ENCODE data around the gene PIK3CB.
"Not testable (repeated sequence)": the region's sequence is repeated elsewhere in the genome, so short reads cannot be mapped to it uniquely, and the experiment has no call there.

The PIK3CB gene

DNA sequence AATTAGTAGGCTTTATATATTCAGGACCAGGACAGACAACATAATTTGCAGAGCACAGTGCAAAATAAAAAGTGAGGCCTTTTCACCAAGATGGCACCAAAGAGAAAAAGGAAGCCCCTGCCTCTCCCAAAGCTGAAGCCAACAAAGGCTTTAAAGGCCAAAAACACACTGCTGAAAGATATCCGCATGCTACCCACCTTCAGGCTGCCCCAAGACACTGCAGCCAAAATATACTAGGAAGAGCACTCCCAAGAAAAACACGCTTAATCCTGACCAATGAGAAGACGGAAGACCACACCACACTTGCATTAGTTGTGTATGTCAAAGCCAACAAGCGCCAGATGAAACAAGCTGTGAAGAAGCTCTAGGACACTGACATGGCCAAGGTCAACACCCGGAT is 38.0 kb downstream of the PIK3CB start:
- no peak overlapping the region for H2AFZ ChIP-seq (ENCODE audit: low read length)
- no peak overlapping the region for H3K27ac ChIP-seq (ENCODE audit: low read length)
- H4K20me1 ChIP-seq (ENCODE audit: insufficient read depth, low read length), result no peaks in the 10 kb centered on the region
- no peak for TF ChIP-seq EZH2phosphoT487 (IDR thresholded peaks at IDR 0.05; ENCODE audit: low read length)
- H3F3A ChIP-seq (ENCODE audit: insufficient read depth, low read length), result peaks cover 5% of the 10 kb centered on the region; the same call in 1 of the 2 replicates
- peaks cover 3% of the 10 kb centered on the region for H3K4me1 ChIP-seq (ENCODE audit: low read length)
- no peak for DNase-seq
- H3K36me3 ChIP-seq (replicated peaks; ENCODE audit: insufficient read depth, low read length), result no peaks in the 10 kb centered on the region
- H3K4me2 ChIP-seq (ENCODE audit: low read depth, low read length), result no peak overlapping the region
- peaks cover 11% of the 10 kb centered on the region for H3K79me2 ChIP-seq (ENCODE audit: low read length)
- H3K9me2 ChIP-seq (replicated peaks; ENCODE audit: insufficient read depth, low read length), result no peaks in the 10 kb centered on the region
- no peaks in the 10 kb centered on the region for H3K9me3 ChIP-seq (replicated peaks; ENCODE audit: insufficient read depth, low read length)
- H3K27me3 ChIP-seq (replicated peaks; ENCODE audit: insufficient read depth, low read length), result no peaks in the 10 kb centered on the region
- no peak overlapping the region for H3K4me3 ChIP-seq (ENCODE audit: low read length)
- no peak overlapping the region for H3K9ac ChIP-seq (ENCODE audit: low read length)

- H3F3A ChIP-seq (ENCODE audit: insufficient read depth, low read length), result peaks cover 16% of the 10 kb centered on the region; the same call in 1 of the 2 replicates
- TF ChIP-seq EZH2phosphoT487 (IDR thresholded peaks at IDR 0.05; ENCODE audit: low read length) (no peak), EZH2 (optimal IDR thresholded peaks at IDR 0.05; ENCODE audit: low read depth, low read length) (no peak), CTCF (IDR thresholded peaks at IDR 0.05; ENCODE audit: low read length) (no peak)
- no peaks in the 10 kb centered on the region for H3K9me3 ChIP-seq (replicated peaks; ENCODE audit: insufficient read depth, low read length)
- no peak overlapping the region for H3K4me2 ChIP-seq (ENCODE audit: low read depth, low read length)
- no peaks in the 10 kb centered on the region for H3K36me3 ChIP-seq (replicated peaks; ENCODE audit: insufficient read depth, low read length)
- no peaks in the 10 kb centered on the region for H3K9me2 ChIP-seq (replicated peaks; ENCODE audit: insufficient read depth, low read length)
- no peak overlapping the region for H2AFZ ChIP-seq (ENCODE audit: low read length)
- H3K4me1 ChIP-seq (ENCODE audit: low read length), result peaks cover 7% of the 10 kb centered on the region
- no peaks in the 10 kb centered on the region for H3K27me3 ChIP-seq (replicated peaks; ENCODE audit: insufficient read depth, low read length)
- H3K4me3 ChIP-seq (ENCODE audit: low read length), result no peak overlapping the region
- peaks cover 7% of the 10 kb centered on the region; the same call in 1 of the 2 replicates for H3K79me2 ChIP-seq (ENCODE audit: low read length)
- H3K27ac ChIP-seq (ENCODE audit: low read length), result no peak overlapping the region
- H3K9ac ChIP-seq (ENCODE audit: low read length), result no peak overlapping the region
- no peaks in the 10 kb centered on the region for H4K20me1 ChIP-seq (ENCODE audit: insufficient read depth, low read length)
- DNase-seq, result no peak
Observed at GRCh38 chr3:138786788-138787271, 47.9 kb downstream of the PIK3CB start.

- no peaks in the 10 kb centered on the region for H3K9me3 ChIP-seq (replicated peaks; ENCODE audit: insufficient read depth, low read length)
- TF ChIP-seq EZH2phosphoT487 (IDR thresholded peaks at IDR 0.05; ENCODE audit: low read length) (no peak), EZH2 (optimal IDR thresholded peaks at IDR 0.05; ENCODE audit: low read depth, low read length) (no peak), CTCF (IDR thresholded peaks at IDR 0.05; ENCODE audit: low read length) (no peak)
- H3F3A ChIP-seq (ENCODE audit: insufficient read depth, low read length), result peaks cover 13% of the 10 kb centered on the region
- peaks cover 4% of the 10 kb centered on the region for H3K4me1 ChIP-seq (ENCODE audit: low read length)
- no peaks in the 10 kb centered on the region for H3K36me3 ChIP-seq (replicated peaks; ENCODE audit: insufficient read depth, low read length)
- H3K27me3 ChIP-seq (replicated peaks; ENCODE audit: insufficient read depth, low read length), result no peaks in the 10 kb centered on the region
- no peak for DNase-seq
- no peaks in the 10 kb centered on the region for H3K9me2 ChIP-seq (replicated peaks; ENCODE audit: insufficient read depth, low read length)
- H3K4me2 ChIP-seq (ENCODE audit: low read depth, low read length), result no peak overlapping the region
- H3K79me2 ChIP-seq (ENCODE audit: low read length), result peaks cover 7% of the 10 kb centered on the region; the same call in 1 of the 2 replicates
- no peak overlapping the region for H3K27ac ChIP-seq (ENCODE audit: low read length)
- no peak overlapping the region for H3K9ac ChIP-seq (ENCODE audit: low read length)
- H3K4me3 ChIP-seq (ENCODE audit: low read length), result no peak overlapping the region
- H4K20me1 ChIP-seq (ENCODE audit: insufficient read depth, low read length), result no peaks in the 10 kb centered on the region
- no peak overlapping the region for H2AFZ ChIP-seq (ENCODE audit: low read length)
Observed at GRCh38 chr3:138785951-138786350, 48.8 kb downstream of the PIK3CB start.

DNA sequence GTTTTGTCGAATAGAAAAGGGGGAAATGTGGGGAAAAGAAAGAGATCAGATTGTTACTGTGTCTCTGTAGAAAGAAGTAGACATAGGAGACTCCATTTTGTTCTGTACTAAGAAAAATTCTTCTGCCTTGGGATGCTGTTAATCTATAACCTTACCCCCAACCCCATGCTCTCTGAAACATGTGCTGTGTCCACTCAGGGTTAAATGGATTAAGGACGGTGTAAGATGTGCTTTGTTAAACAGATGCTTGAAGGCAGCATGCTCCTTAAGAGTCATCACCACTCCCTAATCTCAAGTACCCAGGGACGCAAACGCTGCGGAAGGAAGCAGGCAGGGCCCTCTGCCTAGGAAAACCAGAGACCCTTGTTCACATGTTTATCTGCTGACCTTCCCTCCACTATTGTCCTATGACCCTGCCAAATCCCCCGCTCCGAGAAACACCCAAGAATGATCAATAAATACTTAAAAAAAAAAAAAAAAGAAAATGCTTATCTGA is 49.3 kb downstream of the PIK3CB start:
- H3F3A ChIP-seq (ENCODE audit: insufficient read depth, low read length), result peaks cover 15% of the 10 kb centered on the region
- H2AFZ ChIP-seq (ENCODE audit: low read length); H3K9me2 ChIP-seq (replicated peaks; ENCODE audit: insufficient read depth, low read length); H3K79me2 ChIP-seq (ENCODE audit: low read length); DNase-seq; H3K4me1 ChIP-seq (ENCODE audit: low read length); H3K36me3 ChIP-seq (replicated peaks; ENCODE audit: insufficient read depth, low read length); H3K4me3 ChIP-seq (ENCODE audit: low read length); H3K9me3 ChIP-seq (replicated peaks; ENCODE audit: insufficient read depth, low read length); H3K4me2 ChIP-seq (ENCODE audit: low read depth, low read length); H3K27ac ChIP-seq (ENCODE audit: low read length); H3K27me3 ChIP-seq (replicated peaks; ENCODE audit: insufficient read depth, low read length); H3K9ac ChIP-seq (ENCODE audit: low read length); H4K20me1 ChIP-seq (ENCODE audit: insufficient read depth, low read length): not testable (repeated sequence)
